Thyroid gland (tissue), 4 donors: Measurements from ENCODE around the gene MND1. TPM values are rescaled to one million over a fixed set of nuclear protein-coding genes. Genes with fewer than 3 reads are reported as not detected.

ENCODE experiments used
- DNase-seq, 2 donors: peaks; one replicate each; pipeline ENCODE4 v3.0.0-alpha.2; 2019
- H3K27ac ChIP-seq, 3 donors: fragments of 200-600 bp; sonication (generic); 1 replicate in 2 of 3; 2 replicates in 1 of 3; pipeline ENCODE4 v1.5.1; 2016 to 2019; ENCODE audit warnings: mild to moderate bottlenecking in 1 of 3, moderate library complexity in 1 of 3
- H3K27me3 ChIP-seq: fragments of 200-600 bp; sonication (generic); one replicate; pipeline ENCODE4 v1.5.1; 2019
- H3K36me3 ChIP-seq, 2 donors: fragments of 200-600 bp; sonication (generic); one replicate each; pipeline ENCODE4 v1.5.1; 2016 to 2019
- H3K4me1 ChIP-seq, 2 donors: fragments of 200-600 bp; sonication (generic); one replicate each; pipeline ENCODE4 v1.5.1; 2017 to 2019
- H3K4me3 ChIP-seq, 3 donors: fragments of 200-600 bp; sonication (generic); replicated peaks in 1 of 3; 1 replicate in 2 of 3; 2 replicates in 1 of 3; pipeline ENCODE4 v1.5.1; 2016; ENCODE audit warnings: mild to moderate bottlenecking in 1 of 3
- H3K9me3 ChIP-seq: fragments of 200-600 bp; sonication (generic); one replicate; pipeline ENCODE4 v1.5.1; 2017
- CTCF ChIP-seq, 6 experiments: fragments of 200-600 bp in 3 of 6; fragments of 450-650 bp in 3 of 6; sonication (generic) in 3 of 6; IDR thresholded peaks; one replicate each; pipeline ENCODE4 v1.5.1; 2016 to 2019; ENCODE audit warnings: antibody characterized with exemption in 6 of 6, mild to moderate bottlenecking in 2 of 6, inconsistent platforms in 1 of 6, moderate library complexity in 1 of 6
- POLR2A ChIP-seq, 2 donors: fragments of 450-650 bp; IDR thresholded peaks; one replicate each; pipeline ENCODE4 v1.6.1; 2017; ENCODE audit warnings: antibody characterized with exemption in 2 of 2, mild to moderate bottlenecking in 2 of 2, moderate library complexity in 1 of 2
- WGBS, 2 donors: methylation state at CpG; one replicate each; pipeline ENCODE4 v1.1.5; 2017; 5-methylcytosine and 5-hydroxymethylcytosine counted together
- intact Hi-C: fragments of 100-400 bp; cut with DNase I; formaldehyde crosslinking; loops from one replicate; pipeline ENCODE4 v1.15.1; 2023
- total RNA-seq, 4 donors: library from RNA; depleted of rRNA; stranded (reverse); fragments of >200 nt; gene quantifications; one replicate each; pipeline ENCODE4 v1.2.3, GENCODE V29; 2016

Gene MND1
- total RNA-seq, 4 donors from 2014 or later: 0.89 to 1.6 TPM; not detected in 2

GRCh38 chr4:153310793-153311192, 33.7 kb upstream of the MND1 start:
- TF ChIP-seq POLR2A (IDR thresholded peaks at IDR 0.05) (no peak), CTCF (IDR thresholded peaks at IDR 0.05) (no peak)
- intact Hi-C loops: no loop called here

GRCh38 chr4:153314915-153315314, 29.6 kb upstream of the MND1 start:
- no peak overlapping the region for H3K27ac ChIP-seq
- H3K9me3 ChIP-seq: no peaks in the 10 kb centered on the region
- TF ChIP-seq CTCF (IDR thresholded peaks at IDR 0.05): no peak
- no peak for TF ChIP-seq POLR2A (IDR thresholded peaks at IDR 0.05)
- intact Hi-C loops: no loop called here
- no peaks in the 10 kb centered on the region for H3K27me3 ChIP-seq
- H3K4me3 ChIP-seq: no peak overlapping the region
- H3K4me1 ChIP-seq: no peaks in the 10 kb centered on the region
- no peak for DNase-seq
- peaks cover 0 to 5% of the 10 kb centered on the region in 2 donors for H3K36me3 ChIP-seq
- WGBS, 2 donors: 93 to 97% methylated on average over 1 of the region's 1 CpG

More at GRCh38 chr4:153310793-153311192, 33.7 kb upstream of the MND1 start:
- Histone ChIP-seq H3K4me1 (no peaks in the 10 kb centered on the region), H3K27ac (peak overlapping the region in 1 of 3 donors; percentile 42), H3K36me3 (no peaks in the 10 kb centered on the region), H3K4me3 (no peak overlapping the region), H3K27me3 (no peaks in the 10 kb centered on the region), H3K9me3 (no peaks in the 10 kb centered on the region)
- no peak for DNase-seq
- 97 to 98% methylated on average over 1 of the region's 1 CpG for WGBS, 2 donors

- H3K9me3 ChIP-seq: no peaks in the 10 kb centered on the region
- no peaks in the 10 kb centered on the region for H3K4me1 ChIP-seq
- peak; percentile 48 to 52 for DNase-seq
- peaks cover 8 to 24% of the 10 kb centered on the region in 2 donors for H3K36me3 ChIP-seq
- intact Hi-C loops: no loop called here
- WGBS, 2 donors: 65 to 71% methylated on average over 2 of the region's 2 CpGs
- TF ChIP-seq CTCF (IDR thresholded peaks at IDR 0.05) (peak; percentile 17 to 85 (median 69)), POLR2A (IDR thresholded peaks at IDR 0.05) (no peak)
- H3K27me3 ChIP-seq: no peaks in the 10 kb centered on the region
- no peak overlapping the region for H3K27ac ChIP-seq
- H3K4me3 ChIP-seq: no peak overlapping the region
Observed at GRCh38 chr4:153318696-153319320, 25.7 kb upstream of the MND1 start.

- Histone ChIP-seq H3K36me3 (peaks cover 8 to 26% of the 10 kb centered on the region in 2 donors), H3K27me3 (no peaks in the 10 kb centered on the region), H3K27ac (no peak overlapping the region), H3K4me1 (no peaks in the 10 kb centered on the region), H3K4me3 (no peak overlapping the region), H3K9me3 (no peaks in the 10 kb centered on the region)
- DNase-seq: no peak
- 78 to 84% methylated on average over 6 of the region's 6 CpGs for WGBS, 2 donors
- intact Hi-C loops: loop anchor here (5.0 kb wide), 1 partner anchor 180 kb away; no protein-coding TSS in a partner anchor
- TF ChIP-seq POLR2A (IDR thresholded peaks at IDR 0.05): no peak
- TF ChIP-seq CTCF (IDR thresholded peaks at IDR 0.05): no peak
Observed at GRCh38 chr4:153322791-153323190, 21.7 kb upstream of the MND1 start.

- intact Hi-C loops: loop anchor here (5.0 kb wide), 1 partner anchor 182 kb away; no protein-coding TSS in a partner anchor
- peaks cover 8 to 26% of the 10 kb centered on the region in 2 donors for H3K36me3 ChIP-seq
- no peak for DNase-seq
- H3K27ac ChIP-seq: no peak overlapping the region
- no peaks in the 10 kb centered on the region for H3K4me1 ChIP-seq
- 92 to 94% methylated on average over 3 of the region's 3 CpGs for WGBS, 2 donors
- H3K4me3 ChIP-seq: no peak overlapping the region
- no peaks in the 10 kb centered on the region for H3K9me3 ChIP-seq
- TF ChIP-seq POLR2A (IDR thresholded peaks at IDR 0.05) (no peak), CTCF (IDR thresholded peaks at IDR 0.05) (no peak)
- no peaks in the 10 kb centered on the region for H3K27me3 ChIP-seq
Observed at GRCh38 chr4:153324046-153324445, 20.4 kb upstream of the MND1 start.
